Esophagus squamous epithelium (tissue), 4 donors: ENCODE data around the gene CAPS.

Experiments used
- CTCF ChIP-seq, 6 experiments: fragments of 450-650 bp in 4 of 6; fragments of 200-600 bp in 2 of 6; sonication (generic) in 2 of 6; IDR thresholded peaks; one replicate each; pipeline ENCODE4 v1.5.1; 2016 to 2019; ENCODE audit warnings: antibody characterized with exemption in 6 of 6, mild to moderate bottlenecking in 4 of 6, moderate library complexity in 4 of 6
- POLR2A ChIP-seq, 4 donors: fragments of 450-650 bp; IDR thresholded peaks; one replicate each; pipeline ENCODE4 v1.6.1; 2017; ENCODE audit warnings: antibody characterized with exemption in 4 of 4, mild to moderate bottlenecking in 4 of 4, moderate library complexity in 3 of 4

GRCh38 chr19:5956323-5956722, 42.3 kb downstream of the CAPS start:
- TF ChIP-seq CTCF (IDR thresholded peaks at IDR 0.05) (no peak), POLR2A (IDR thresholded peaks at IDR 0.05) (no peak)
